Measurements from ENCODE around the gene AGTR2. TPM values are rescaled to one million over a fixed set of nuclear protein-coding genes. Genes with fewer than 3 reads are reported as not detected.

Gene AGTR2
- total and polyA plus RNA-seq, 9 of the 15 experiments (the other 6 are each of a cell fraction or from before 2014, with no cell fraction given) = not detected

GRCh38 chrX:116142976-116143375 lies 27.6 kb upstream of the AGTR2 start (continued):
- TF ChIP-seq ZNF318 (IDR thresholded peaks at IDR 0.05; ENCODE audit: borderline replicate concordance in 1 of 2, low read depth in 1 of 2) (no peak), ZNF551 (CRISPR knock-in tag; IDR thresholded peaks at IDR 0.05) (no peak), VEZF1 (CRISPR knock-in tag; IDR thresholded peaks at IDR 0.05) (no peak)

All from K562 (cell line).